GM21367 (cell line): ENCODE data around the gene ADARB2.
"Not testable (repeated sequence)": the region's sequence is repeated elsewhere in the genome, so short reads cannot be mapped to it uniquely, and the experiment has no call there.

Experiments
- ATAC-seq: cut with Tn5 transposase; IDR thresholded peaks from one replicate; pipeline ENCODE4 v1.9.1; 2021; ENCODE audit not compliant: unreplicated experiment

Gene ADARB2

GRCh38 chr10:1339396-1339795 lies 397.9 kb downstream of the ADARB2 start:
- no peak for ATAC-seq

- ATAC-seq, result no peak
Observed at GRCh38 chr10:1335642-1336041, 401.7 kb downstream of the ADARB2 start.

DNA sequence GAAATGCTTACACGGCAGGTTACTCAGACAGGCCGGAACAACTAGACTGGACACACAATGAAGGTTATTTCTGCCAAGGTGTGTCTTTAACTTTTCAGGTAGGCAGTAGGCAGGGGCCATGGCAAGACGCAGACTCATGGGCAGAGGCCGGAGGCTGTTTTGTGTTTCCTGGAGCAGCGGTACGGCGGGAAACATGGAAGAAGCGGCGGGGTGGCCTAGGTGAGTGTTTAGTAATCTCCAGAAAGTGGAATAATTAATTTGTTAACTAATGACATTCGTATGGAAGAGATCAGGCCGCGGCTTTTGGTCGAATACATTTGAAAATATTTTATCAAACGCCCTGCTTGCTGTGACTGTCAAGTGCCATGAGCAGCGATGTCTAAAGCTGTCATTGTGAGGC lies 403.3 kb downstream of the ADARB2 start:
- ATAC-seq, result no peak

DNA sequence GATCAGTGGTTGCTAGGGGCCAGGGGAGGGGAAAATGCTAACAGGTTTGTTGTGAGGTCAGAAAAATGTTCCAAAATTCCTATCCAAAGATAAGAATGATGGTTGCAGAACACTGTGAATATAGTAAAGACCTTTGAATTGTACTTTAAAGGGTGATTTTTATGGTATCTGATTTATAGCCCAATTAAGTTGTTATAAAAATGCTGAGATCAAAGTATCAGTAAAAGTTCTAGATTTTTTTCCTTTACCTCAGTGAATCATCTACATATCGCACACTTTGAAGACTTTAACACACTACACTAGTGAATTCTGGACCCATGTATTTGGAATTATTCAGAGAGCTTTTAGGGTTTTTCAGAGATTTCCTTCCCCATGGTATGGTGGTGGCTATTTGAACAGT lies 405.8 kb downstream of the ADARB2 start:
- no peak for ATAC-seq

- no peak for ATAC-seq
Observed at GRCh38 chr10:1329622-1330021, 407.7 kb downstream of the ADARB2 start.

DNA sequence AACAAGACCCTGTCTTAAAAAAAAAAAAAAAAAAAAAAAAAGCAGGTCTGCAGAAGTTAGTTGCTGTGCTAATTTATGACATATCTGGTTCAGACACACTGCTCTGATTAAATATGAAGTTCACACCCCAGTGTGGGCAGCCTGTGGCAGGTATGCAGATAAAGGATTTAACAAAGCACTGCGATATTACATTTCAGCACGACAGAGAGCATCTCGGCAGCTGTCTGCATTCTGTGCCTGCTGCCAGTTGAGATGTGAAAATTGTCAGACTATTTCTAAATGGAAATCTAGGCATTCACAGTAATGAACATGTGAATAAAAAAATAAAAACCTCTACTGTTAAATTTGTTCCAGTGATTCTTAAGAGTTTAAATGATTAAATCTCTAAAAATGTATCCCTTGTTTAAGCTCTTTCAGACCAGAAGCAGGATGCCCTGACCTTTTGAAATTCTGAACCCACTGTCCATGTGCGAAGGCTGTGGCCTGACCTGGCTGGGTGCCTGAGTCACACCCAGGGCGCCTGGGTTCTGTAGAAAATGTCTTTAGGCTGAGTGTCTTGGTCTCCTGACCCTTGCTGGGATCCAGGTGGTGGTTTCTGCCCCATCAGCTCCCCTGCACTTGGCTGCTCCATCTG lies 408.2 kb downstream of the ADARB2 start:
- ATAC-seq, result no peak

DNA sequence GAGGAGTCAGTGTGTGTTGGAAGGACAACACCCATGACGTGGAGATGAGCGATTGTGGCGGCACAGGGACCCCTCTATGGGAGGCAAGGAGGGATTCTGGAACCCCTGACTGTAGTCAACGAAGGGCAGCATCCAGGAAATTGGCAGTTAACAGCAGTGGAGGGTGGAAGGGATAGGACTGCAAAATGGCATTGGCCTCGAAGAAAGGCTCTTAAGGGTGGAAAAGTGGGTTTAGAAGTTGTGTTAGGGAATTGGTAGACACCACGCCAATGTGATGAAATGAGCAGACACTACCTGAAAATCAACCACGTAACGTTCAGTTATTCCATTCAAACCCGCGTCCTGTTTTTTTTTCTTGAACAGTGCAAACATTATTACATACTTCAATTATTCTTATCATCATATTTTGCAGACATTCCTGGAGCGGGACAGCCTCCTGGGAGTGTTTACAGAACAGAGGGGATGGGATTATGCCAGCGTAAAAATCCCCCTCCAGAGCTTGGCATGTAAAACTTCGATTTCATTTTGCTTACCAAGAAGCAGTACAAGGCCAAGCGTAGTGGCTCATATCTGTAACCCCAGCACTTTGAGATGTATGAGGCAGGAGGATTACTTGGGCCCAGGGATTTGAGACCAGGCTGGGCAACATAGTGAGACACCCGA lies 409.0 kb downstream of the ADARB2 start:
- ATAC-seq, result no peak

DNA sequence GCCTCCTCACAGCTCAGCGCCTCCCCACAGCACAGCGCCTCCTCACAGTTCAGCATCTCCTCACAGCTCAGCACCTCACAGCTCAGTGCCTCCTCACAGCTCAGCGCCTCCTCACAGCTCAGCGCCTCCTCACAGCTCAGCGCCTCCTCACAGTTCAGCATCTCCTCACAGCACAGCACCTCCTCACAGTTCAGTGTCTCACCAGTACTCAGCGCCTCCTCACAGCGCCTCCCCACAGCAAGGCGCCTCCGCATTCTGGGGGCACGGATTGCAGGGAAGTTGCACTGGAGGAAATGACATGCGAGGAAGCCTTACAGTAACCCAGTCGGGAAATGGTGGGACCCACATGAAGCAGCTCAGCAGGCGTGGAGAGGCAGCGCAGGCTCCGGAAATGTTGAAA lies 409.6 kb downstream of the ADARB2 start:
- ATAC-seq, result no peak

DNA sequence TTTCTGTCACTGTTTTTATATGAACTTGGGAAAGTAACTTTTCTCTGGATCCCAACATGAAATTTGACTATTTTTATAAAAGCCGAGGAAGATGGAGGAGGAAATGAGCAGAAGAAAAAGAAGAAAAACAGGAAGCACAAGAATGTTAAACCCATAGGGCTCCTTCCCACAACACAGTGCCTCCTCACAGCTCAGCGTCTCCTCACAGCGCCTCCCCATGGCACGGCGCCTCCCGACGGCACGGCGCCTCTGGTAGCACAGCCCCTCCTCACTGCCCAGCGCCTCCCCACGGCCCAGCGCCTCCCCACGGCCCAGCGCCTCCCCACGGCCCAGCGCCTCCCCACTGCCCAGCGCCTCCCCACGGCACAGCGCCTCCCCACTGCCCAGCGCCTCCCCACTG lies 410.8 kb downstream of the ADARB2 start:
- not testable (repeated sequence) for ATAC-seq

DNA sequence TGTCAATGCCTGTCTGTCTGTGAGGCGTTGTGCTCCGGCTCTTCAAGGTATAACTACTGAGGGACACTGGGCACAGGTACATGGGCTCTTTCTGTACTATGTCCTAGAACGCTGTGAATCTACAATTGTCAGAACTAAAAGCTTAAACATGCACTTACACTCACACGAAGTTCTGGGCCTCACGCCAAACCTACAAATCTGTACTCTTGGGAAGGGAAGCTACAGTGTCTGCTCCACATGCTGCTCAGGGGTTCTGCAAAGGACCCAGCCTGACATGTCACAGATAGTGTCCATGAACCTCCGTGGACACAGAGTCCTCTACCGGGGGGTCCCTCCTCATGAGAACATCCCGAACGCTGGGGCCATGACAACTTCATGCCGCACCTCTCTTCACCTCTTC lies 412.4 kb downstream of the ADARB2 start:
- ATAC-seq, result no peak

- no peak for ATAC-seq
Observed at GRCh38 chr10:1323951-1324350, 413.4 kb downstream of the ADARB2 start.

GRCh38 chr10:1320739-1321320 lies 416.5 kb downstream of the ADARB2 start:
- no peak for ATAC-seq

- no peak for ATAC-seq
Observed at GRCh38 chr10:1316809-1317143, 420.5 kb downstream of the ADARB2 start.

DNA sequence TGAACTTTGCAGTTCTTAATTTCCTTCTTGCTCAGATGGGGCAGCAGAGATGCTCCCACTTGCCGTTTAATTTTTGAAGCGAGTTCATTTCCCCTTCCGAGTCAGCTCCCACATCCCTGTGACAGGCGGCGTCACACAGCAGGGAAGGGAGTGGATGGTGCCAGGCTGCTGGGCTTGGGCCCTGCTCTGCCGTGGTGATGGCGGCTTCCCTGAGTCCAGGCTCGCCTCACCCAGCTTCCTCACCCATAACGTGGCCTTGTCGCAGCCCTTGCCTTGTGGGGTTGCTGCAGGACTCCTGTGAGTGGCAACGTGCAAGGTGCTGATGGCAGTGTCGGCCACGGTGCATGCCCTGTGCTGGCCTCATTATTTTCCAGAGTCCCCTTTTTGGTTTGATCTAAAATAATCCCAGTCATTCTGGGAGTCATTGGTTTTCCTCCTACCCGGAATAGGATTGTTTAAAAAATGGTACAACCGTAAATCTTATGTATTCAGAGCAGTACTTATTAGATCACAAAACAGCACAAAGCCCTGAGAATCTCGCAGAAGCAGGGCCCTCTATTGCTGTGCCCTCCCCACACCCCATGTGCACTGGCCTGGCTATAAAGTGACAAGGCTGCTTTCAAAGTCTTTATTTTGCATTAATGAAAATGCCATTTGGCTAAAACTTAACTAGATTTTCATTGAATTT lies 421.1 kb downstream of the ADARB2 start:
- no peak for ATAC-seq

- no peak for ATAC-seq
Observed at GRCh38 chr10:1315178-1315577, 422.1 kb downstream of the ADARB2 start.

DNA sequence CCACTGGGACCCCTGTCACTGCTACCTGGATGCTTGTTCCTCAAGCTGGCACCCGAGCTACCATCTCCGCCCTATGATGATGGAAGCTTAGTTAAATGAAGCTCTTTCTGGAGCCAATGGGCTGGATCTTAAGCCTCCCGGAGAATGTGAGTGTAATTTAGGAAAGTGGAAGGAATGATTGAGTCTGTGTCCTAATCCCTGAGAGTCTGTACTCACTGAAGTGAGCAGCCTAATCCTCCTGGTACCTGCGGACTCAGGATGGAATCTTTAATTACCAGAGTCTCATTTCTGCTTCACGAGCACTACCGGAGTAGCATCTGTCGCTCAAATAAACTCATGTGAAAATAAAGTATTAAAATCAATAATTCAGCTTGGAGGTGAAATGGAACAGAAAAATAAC lies 425.6 kb downstream of the ADARB2 start:
- ATAC-seq, result no peak

DNA sequence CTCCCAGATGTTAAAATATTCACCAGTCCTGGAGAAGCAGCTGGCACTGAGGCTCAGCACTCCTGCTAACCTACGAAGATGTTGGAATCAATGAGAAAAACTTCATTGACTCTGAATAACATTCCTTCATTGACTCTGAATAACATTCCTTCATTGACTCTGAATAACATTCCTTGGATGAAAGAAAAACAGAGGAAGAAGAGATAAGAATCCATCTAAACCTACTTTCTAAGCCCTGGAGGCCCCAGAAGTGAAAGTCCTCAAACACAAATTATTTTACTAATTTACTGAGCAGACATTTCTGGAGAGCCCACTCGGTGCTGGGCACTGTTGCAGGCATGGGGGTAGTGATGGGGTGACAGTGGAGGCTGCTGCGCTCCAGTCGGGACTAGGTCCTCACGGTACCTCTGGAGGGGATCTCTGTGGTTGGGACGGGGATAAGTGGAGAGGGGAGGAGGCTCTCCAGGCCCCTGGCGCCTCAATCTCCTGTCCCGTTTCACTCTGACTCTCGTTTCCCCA lies 427.0 kb downstream of the ADARB2 start:
- no peak for ATAC-seq

DNA sequence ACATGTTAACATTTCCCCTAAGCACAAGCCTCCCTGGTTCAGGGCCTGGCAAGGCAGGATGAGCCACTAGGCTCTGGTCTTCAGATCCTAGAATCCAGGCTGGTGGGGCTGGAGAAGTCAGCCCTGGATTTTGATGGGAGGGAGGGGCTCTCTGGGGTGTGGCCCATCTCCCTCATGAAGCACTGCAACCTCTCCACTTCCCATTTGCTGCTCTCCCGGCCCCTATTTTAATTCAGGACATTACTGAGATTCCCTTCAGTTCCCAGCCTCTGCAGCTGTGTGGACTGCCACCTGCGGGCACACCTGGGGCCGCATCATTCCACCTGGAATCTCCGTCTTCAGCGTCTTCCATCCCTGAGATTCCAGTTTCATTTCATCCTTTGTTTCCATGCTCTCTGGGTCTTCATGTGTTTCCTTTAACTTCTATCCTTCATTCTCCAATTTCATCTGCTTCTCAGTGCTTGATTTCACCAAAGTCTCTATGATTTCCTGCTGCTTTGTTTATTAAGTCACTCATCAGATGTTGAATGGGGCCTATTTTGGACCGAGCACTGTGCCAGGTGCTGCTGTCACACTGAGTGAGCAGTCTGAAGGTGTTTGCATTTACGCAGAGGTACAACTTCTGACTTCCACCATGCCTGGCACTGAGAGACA lies 427.6 kb downstream of the ADARB2 start:
- no peak for ATAC-seq

DNA sequence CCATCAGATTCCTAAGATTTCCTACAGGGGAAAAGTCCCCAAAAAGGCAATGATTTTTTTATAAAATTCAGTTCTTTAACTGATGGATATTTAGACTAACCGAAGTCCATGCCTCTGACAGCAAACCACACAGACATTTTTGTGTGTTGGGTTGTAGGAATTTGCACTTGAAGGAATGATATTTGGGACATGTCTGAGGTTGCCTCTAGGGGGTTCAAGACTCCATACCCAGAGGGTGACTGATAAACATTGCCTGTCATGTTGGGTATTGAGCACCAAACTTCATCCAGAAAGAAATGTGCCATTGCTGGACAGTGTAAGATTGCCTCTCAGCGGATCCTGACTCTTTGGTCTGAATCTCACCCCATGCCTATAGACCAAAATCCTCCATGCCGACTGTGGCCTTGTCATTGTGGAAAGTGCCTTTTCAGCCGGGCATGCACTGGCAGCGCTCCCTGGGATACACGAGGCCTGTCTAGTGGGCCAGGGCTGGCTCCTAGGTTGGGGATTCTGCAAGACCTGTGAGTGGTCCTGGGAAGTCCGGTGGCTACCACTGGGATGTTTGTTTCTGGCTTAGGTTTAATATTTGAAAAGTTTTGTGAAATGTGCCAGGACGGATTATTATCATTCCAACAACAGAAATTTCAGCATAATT lies 428.2 kb downstream of the ADARB2 start:
- ATAC-seq, result no peak

GRCh38 chr10:1308173-1308961 lies 429.0 kb downstream of the ADARB2 start:
- no peak for ATAC-seq
